ES-I3 (cell line): Measurements from ENCODE around the gene PZP.

Experiments
- H3K36me3 ChIP-seq: 2 replicates; pipeline ENCODE4 v1.6.1; 2013; ENCODE audit warnings: mild to moderate bottlenecking, low read length, control low read depth, moderate library complexity; ENCODE audit not compliant: insufficient read depth
- H3K4me1 ChIP-seq: 2 replicates; pipeline ENCODE4 v1.6.1; 2013; ENCODE audit warnings: mild to moderate bottlenecking, control low read depth, low read length; ENCODE audit not compliant: insufficient read depth
- H3K9ac ChIP-seq: 2 replicates; pipeline ENCODE4 v1.6.1; 2013; ENCODE audit warnings: low read depth, mild to moderate bottlenecking, low read length, moderate library complexity
- H3K9me3 ChIP-seq: 2 replicates; pipeline ENCODE4 v1.6.1; 2013; ENCODE audit warnings: mild to moderate bottlenecking, low read length, moderate library complexity; ENCODE audit not compliant: control insufficient read depth, insufficient read depth

The PZP gene

DNA sequence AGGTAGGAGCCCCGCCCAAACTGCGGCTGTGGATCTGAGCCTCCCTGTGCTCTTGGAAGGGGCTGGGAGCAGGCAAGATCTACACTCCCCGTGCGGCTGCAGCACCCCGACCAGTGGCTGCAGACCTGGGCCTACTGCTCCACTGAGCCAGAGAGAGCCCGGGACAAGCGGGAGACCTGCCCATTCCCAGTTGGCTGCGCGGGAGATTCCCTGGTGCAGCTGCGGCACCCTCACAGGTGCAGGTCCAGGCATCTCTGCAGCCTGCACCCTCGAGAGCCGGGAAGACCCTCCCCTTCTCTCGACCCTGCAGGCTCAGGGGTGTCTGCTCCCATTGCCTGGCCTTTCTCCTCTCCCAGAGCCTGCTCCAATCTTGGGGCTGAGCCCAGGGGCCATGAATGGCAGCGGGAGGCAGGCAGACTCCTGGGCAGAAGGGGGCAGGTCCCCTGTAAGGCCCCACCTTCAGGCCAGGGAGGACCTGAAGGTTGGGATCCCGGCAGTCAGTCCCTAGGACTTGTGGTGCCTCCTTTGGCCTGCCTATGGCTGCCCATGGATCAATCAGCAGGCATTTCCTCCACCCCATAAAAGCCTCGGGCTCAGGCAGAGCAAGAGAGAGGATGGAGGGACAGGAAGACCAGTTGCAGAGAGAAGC is 83.7 kb downstream of the PZP start:
- H3K9ac ChIP-seq, result no peak overlapping the region
- no peaks in the 10 kb centered on the region for H3K36me3 ChIP-seq
- H3K4me1 ChIP-seq, result no peaks in the 10 kb centered on the region
- no peaks in the 10 kb centered on the region for H3K9me3 ChIP-seq

DNA sequence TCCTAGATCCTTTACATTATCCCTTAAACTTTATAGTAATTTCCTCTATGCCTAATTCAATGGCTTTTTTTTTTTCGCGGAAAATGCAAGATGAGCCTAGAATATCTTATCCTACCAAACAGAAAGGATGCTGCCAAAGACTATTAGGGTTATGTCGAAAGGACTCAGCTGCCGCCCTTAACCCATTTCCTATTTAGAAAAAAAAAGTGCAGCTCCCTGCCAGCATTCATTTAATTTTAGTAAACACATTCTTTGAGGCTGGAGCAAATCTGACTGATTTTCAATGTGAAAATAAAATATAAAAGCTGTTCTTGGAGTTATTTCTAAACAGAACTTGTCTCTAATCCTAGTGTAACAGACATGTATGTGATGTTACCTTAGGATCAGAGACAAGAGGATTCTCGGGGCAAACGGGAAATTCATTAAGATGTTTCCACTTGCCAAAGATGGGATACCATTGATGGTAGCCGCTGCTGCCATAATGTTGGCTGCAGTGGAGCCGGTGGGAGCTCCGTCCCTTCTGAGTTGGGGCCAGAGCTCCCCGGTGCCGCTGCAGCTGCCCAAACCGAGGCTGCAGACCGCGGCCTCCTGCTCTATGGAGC is 84.3 kb downstream of the PZP start:
- no peaks in the 10 kb centered on the region for H3K36me3 ChIP-seq
- no peak overlapping the region for H3K9ac ChIP-seq
- H3K4me1 ChIP-seq, result no peaks in the 10 kb centered on the region
- no peaks in the 10 kb centered on the region for H3K9me3 ChIP-seq

DNA sequence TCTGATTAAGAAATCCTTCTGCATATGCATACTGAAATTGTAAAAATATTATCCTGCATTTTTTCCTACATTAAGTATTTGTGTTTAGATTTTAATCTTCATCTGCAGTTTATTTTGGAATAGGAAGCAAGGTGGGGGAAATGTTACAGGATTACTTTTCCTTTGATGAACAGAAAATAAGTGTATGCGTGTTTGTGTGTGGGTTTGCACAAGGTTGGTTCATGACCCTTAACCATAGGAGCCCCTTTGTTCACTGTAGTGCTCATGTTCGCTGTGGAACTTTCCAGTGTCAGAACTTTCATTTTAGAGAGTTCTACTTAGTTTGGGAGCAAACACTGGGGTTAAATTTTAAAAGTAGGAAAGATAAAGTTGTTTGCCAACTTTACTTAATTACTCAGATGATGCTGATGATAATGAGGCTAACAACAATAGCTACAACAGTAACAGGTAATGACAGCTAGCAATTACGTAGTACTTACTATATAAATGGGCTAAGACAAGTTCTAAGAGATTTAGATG is 86.0 kb downstream of the PZP start:
- H3K4me1 ChIP-seq, result peaks cover 1% of the 10 kb centered on the region; the same call in 1 of the 2 replicates
- H3K9ac ChIP-seq, result no peak overlapping the region
- H3K9me3 ChIP-seq, result no peaks in the 10 kb centered on the region
- H3K36me3 ChIP-seq, result no peaks in the 10 kb centered on the region

GRCh38 chr12:9120487-9121184 is 87.6 kb downstream of the PZP start:
- peaks cover 10% of the 10 kb centered on the region for H3K4me1 ChIP-seq
- no peaks in the 10 kb centered on the region for H3K36me3 ChIP-seq
- H3K9me3 ChIP-seq, result no peaks in the 10 kb centered on the region
- H3K9ac ChIP-seq, result no peak overlapping the region

- Histone ChIP-seq H3K9me3 (no peaks in the 10 kb centered on the region), H3K9ac (no peak overlapping the region), H3K36me3 (no peaks in the 10 kb centered on the region), H3K4me1 (peaks cover 10% of the 10 kb centered on the region)
Observed at GRCh38 chr12:9118158-9118557, 90.0 kb downstream of the PZP start.

- Histone ChIP-seq H3K9me3 (no peaks in the 10 kb centered on the region), H3K9ac (no peak within 1 kb of the TSS)
Observed at GRCh38 chr12:9115731-9116559, 92.2 kb downstream of the PZP start, which contains the start of gene A2M. Gene A2M, minus strand, starts transcription at chr12:9115919. Its CDS starts 70 bp downstream, at chr12:9115849.

GRCh38 chr12:9114946-9115345 is 93.2 kb downstream of the PZP start:
- Histone ChIP-seq H3K4me1 (peaks cover 10% of the 10 kb centered on the region), H3K36me3 (no peaks in the 10 kb centered on the region), H3K9ac (no peak overlapping the region), H3K9me3 (no peaks in the 10 kb centered on the region)

More at GRCh38 chr12:9115731-9116559, 92.2 kb downstream of the PZP start, which contains the start of gene A2M:
- H3K4me1 ChIP-seq, result peaks cover 10% of the 10 kb centered on the region
- no peaks in the 10 kb centered on the region for H3K36me3 ChIP-seq

- no peak overlapping the region for H3K9ac ChIP-seq
- no peaks in the 10 kb centered on the region for H3K36me3 ChIP-seq
- peaks cover 10% of the 10 kb centered on the region for H3K4me1 ChIP-seq
- no peaks in the 10 kb centered on the region for H3K9me3 ChIP-seq
Observed at GRCh38 chr12:9113987-9114309, 94.2 kb downstream of the PZP start.

- Histone ChIP-seq H3K9ac (no peak overlapping the region), H3K4me1 (peaks cover 10% of the 10 kb centered on the region), H3K9me3 (no peaks in the 10 kb centered on the region), H3K36me3 (no peaks in the 10 kb centered on the region)
Observed at GRCh38 chr12:9113296-9113986, 94.8 kb downstream of the PZP start.

- no peaks in the 10 kb centered on the region for H3K9me3 ChIP-seq
- H3K36me3 ChIP-seq, result no peaks in the 10 kb centered on the region
- H3K4me1 ChIP-seq, result peaks cover 10% of the 10 kb centered on the region
- H3K9ac ChIP-seq, result no peak overlapping the region
Observed at GRCh38 chr12:9112076-9112853, 95.9 kb downstream of the PZP start.

DNA sequence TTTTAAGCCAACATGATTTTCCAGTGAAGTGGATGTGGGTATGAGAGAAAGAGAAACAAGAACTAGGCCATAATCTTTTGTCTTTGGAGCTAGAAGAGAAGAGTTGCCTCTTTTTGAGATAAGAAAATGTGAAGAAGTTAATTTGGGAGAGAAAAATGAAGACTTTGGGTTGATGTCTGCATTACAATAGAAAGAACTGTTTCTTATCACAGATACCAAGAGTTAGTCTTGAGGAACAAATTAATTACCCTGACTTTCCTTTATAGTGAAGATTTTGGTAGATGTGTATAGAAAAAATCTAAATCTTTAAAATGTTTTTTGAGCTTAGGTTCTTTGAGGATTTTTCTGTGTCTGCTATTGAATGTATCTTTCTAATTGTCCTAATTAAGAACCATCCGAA is 96.7 kb downstream of the PZP start:
- H3K9ac ChIP-seq, result no peak overlapping the region
- H3K4me1 ChIP-seq, result peaks cover 5% of the 10 kb centered on the region
- no peaks in the 10 kb centered on the region for H3K9me3 ChIP-seq
- no peaks in the 10 kb centered on the region for H3K36me3 ChIP-seq

DNA sequence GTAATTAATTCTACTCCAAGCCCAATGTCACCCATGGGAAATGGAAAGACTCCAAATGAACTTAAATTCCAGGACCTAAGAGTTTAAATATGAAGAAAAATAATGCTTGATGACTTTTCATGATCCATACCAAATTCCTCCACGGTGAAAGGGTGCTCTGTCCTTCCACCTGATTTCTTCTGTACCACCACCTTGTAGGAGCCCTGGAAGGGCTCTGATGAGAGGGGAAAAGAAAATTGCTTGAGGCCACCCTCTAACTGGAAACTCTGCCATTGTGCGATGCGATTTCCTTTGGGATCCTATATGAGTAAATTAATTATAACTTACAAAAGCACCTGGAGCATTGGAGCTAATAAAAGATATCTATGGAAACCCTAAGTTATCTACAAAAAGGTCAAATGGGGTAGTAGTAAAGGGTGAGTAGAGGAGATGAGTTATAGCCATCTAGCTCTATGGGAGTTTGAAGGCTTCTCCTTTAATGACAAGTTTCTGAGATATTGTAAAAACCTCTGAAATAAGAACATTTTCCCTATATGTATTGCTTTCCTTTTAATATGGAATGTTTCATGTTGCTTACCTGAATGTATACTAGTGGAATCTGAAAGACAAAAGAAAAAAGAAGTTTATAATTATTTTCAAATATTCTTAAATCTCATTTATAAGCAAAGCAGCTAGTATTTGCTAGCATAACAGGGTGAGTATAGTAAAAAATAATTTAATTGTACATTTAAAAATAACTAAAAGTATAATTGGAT is 98.3 kb downstream of the PZP start:
- Histone ChIP-seq H3K36me3 (no peaks in the 10 kb centered on the region), H3K4me1 (no peaks in the 10 kb centered on the region), H3K9me3 (no peaks in the 10 kb centered on the region), H3K9ac (no peak overlapping the region)

GRCh38 chr12:9109213-9109522 is 99.0 kb downstream of the PZP start:
- Histone ChIP-seq H3K4me1 (no peaks in the 10 kb centered on the region), H3K9me3 (no peaks in the 10 kb centered on the region), H3K36me3 (no peaks in the 10 kb centered on the region), H3K9ac (no peak overlapping the region)
